DMS53 (cell line): ENCODE results near the gene PLAU.
"Not testable (repeated sequence)": the region's sequence is repeated elsewhere in the genome, so short reads cannot be mapped to it uniquely, and the experiment has no call there.

Source experiments
- DNase-seq: peaks from one replicate; lab custom pipeline; 2025; lab: John Stamatoyannopoulos, UW

PLAU gene

DNA sequence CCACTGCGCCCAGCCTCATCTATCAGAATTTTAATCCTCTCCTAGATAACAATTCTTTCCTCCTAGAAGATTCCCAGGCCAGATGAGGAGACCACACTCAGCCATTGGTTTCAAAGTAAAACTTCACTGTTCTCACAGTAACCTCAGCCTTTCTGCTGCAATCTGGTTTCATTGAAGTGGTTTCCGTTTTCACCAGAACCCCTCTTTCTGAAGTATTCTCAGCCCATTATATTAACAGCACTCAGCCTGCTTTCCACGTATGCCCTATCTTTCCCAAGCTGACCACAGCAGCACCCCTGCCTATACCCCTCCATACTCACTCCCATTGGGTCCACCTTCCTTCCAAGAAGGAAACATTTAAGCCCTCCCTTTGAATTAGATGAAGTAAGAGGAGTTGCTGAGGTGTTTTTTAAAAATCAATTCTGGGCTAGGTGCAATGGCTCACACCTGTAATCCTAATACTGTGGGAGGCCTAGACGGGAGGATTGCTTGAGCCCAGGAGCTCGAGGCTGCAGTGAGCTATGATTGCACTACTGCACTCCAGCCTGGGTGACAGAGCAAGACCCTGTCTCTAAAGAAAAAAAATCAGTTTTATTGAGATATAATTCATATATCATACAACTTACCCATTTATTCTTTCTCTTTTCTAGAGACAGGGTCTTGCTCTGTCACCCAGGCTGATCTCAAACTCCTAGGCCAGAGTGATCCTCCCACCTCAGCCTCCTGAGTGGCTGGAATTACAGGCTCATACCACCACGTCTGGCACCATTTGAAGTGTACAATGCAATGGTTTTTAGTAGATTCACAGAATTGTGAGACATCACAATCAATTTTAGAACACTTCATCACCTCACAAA, 11.3 kb downstream of the PLAU start:
- no peak for DNase-seq

- DNase-seq = no peak
Observed at GRCh38 chr10:73922864-73923133, 11.9 kb downstream of the PLAU start.

- no peak for DNase-seq
Observed at GRCh38 chr10:73923935-73924598, 13.1 kb downstream of the PLAU start.

- no peak for DNase-seq
Observed at GRCh38 chr10:73924935-73925334, 14.0 kb downstream of the PLAU start.

GRCh38 chr10:73925539-73925938, 14.6 kb downstream of the PLAU start:
- no peak for DNase-seq

DNA sequence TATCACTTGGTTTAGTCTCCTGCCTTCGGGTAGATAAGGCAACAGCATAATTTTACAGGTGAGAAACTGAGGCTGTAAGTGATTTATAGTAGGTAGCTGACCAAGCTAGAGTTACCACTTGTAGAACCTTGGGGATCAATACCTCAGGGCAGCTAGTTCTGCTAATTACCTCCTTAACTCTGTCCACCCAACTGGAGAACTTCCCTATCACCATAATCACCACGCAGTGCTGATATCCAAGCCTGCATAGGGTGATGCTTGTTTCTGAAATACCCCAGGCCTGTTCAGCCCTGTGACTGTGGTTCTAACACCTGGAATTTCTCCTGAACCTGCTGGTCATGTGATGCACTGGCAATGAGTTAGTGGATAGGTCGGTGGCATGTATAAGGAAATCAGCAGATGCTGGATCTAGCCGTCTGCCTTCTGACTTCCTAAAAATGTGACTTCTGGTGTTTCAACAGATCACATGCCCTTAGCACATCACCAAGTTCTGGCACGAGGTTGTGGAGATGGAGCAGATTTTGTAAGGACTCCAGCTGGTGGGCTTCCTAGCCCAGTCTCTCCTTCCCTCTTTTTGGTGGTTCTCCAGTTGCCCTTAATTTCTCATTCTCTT, 15.3 kb downstream of the PLAU start:
- no peak for DNase-seq

DNA sequence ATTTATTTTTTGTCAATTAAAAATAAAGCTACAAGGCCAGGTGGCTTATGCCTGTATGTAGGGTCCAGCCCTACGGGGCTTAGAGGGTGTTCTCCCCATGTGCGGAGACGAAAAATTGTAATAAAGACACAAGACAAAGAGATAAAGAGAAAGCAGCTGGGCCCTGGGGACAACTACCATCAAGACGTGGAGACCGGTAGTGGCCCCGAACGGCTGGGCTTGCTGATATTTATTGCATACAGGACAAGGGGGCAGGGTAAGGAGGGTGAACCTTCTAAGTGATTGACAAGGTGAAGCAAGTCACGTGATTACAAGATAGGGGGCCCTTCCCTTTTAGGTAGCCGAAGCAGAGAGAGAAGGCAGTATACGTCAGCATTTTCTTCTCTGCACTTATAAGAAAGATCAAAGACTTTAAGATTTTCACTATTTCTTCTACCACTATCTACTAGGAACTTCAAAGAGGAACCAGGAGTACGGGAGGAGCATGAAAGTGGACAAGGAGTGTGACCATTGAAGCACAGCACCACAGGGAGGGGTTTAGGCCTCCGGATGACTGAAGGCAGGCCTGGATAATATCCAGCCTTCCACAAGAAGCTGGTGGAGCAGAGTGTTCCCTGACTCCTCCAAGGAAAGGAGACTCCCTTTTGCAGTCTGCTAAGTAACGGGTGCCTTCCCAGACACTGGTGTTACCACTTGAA, 19.8 kb downstream of the PLAU start:
- DNase-seq = not testable (repeated sequence)

- DNase-seq = peak; percentile 97
Observed at GRCh38 chr10:73931767-73932619, 21.1 kb downstream of the PLAU start.

DNA sequence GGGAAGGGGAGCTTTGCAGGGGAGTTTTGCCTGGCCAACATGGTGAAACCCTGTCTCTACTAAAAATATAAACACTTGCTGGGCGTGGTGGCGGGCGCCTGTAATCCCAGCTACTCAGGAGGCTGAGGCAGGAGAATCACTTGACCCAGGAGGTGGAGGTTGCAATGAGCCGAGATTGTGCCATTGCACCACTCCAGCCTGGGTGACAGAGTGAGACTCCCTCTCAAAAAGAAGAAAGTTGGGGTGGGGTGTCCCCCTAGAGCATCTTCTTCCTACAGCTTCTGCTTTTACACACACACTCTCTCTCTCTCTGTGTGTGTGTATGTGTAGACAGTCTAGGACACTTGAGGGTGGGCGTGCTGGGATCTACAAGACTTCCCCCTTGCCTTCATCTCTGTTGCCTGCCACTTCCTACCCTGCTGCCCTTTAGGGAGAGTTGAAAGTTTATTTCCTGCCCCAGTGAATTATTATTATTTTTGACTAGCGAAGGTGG, 21.7 kb downstream of the PLAU start:
- DNase-seq = peak; percentile 52

GRCh38 chr10:73934074-73934473, 23.1 kb downstream of the PLAU start:
- no peak for DNase-seq

GRCh38 chr10:73935895-73936294, 25.0 kb downstream of the PLAU start:
- DNase-seq = no peak

GRCh38 chr10:73937333-73938043, 26.6 kb downstream of the PLAU start:
- no peak for DNase-seq

- peak; percentile 84 for DNase-seq
Observed at GRCh38 chr10:73940634-73941221, 29.8 kb downstream of the PLAU start.

GRCh38 chr10:73941300-73941699, 30.4 kb downstream of the PLAU start:
- DNase-seq = no peak

DNA sequence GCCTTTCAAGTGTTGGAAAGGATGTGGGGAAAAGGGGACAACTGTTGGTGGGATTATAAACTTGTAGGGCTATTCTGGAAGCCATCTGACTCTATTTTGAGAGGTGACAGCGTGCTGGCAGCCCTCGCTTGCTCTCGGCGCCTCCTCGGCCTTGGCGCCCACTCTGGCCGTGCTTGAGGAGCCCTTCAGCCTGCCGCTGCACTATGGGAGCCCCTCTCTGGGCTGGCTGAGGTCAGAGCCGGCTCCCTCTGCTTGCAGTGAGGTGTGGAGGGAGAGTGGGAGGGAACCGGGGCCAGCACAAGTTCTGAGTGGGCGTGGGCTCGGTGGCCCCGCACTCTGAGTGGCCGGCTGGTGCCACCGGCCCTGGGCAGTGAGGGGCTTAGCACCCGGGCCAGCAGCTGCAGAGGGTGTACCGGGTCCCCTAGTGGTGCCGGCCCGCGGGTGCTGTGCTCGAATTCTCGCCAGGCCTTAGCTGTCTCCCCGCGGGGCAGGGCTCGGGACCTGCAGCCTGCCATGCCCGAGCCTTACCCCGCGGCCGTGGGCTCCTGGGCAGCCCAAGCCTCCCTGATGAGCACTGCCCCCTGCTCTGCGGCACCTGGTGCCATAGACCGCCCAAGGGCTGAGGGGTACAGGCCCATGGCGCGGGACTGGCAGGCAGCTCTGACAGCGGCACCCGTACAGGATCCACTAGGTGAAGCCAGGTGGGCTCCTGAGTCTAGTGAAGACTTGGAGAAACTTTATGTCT, 33.6 kb downstream of the PLAU start:
- DNase-seq = no peak

- no peak for DNase-seq
Observed at GRCh38 chr10:73946253-73947145, 35.6 kb downstream of the PLAU start.

GRCh38 chr10:73948947-73949633, 38.2 kb downstream of the PLAU start:
- no peak for DNase-seq
